OCI-LY3 (cell line): ENCODE data around the gene CNTN1.

Experiments used
- H2AFZ ChIP-seq: fragments of 200-600, 300-600 bp; shearing (Covaris generic); 2 replicates; pipeline ENCODE4 v1.6.0; 2014; ENCODE audit warnings: antibody characterized with exemption, low read depth, low read length
- H3K27ac ChIP-seq: fragments of 200-600, 300-600 bp; sonication (generic); 2 replicates; pipeline ENCODE4 v1.5.1; 2014; ENCODE audit warnings: mild to moderate bottlenecking, low read length, moderate library complexity, mixed read lengths
- H3K27me3 ChIP-seq: fragments of 200-600, 300-600 bp; sonication (generic); 2 replicates; pipeline ENCODE4 v1.6.1; 2014; ENCODE audit warnings: low read depth, low read length, mixed read lengths
- H3K36me3 ChIP-seq: fragments of 200-600, 300-600 bp; sonication (generic); replicated peaks from 2 replicates; pipeline ENCODE3; 2014; ENCODE audit warnings: low read depth, low read length, mixed read lengths
- H3K4me1 ChIP-seq: fragments of 300-600, 200-600 bp; sonication (generic); 2 replicates; pipeline ENCODE4 v1.6.1; 2014; ENCODE audit warnings: low read length, mixed read lengths
- H3K4me2 ChIP-seq: fragments of 200-600, 300-600 bp; sonication (generic); 2 replicates; pipeline ENCODE4 v1.6.1; 2014; ENCODE audit warnings: low read length, mixed read lengths
- H3K4me3 ChIP-seq: fragments of 300-600, 200-600 bp; sonication (generic); 2 replicates; pipeline ENCODE4 v1.5.1; 2014; ENCODE audit warnings: antibody characterized with exemption, mild to moderate bottlenecking, low read length, moderate library complexity
- H3K79me2 ChIP-seq: fragments of 300-600, 200-600 bp; shearing (Covaris generic); 2 replicates; pipeline ENCODE4 v1.6.1; 2014; ENCODE audit warnings: mild to moderate bottlenecking, low read length, mixed read lengths
- H3K9ac ChIP-seq: fragments of 300-600, 200-600 bp; shearing (Covaris generic); 2 replicates; pipeline ENCODE4 v1.6.0; 2014; ENCODE audit warnings: mild to moderate bottlenecking, low read length, moderate library complexity
- H3K9me3 ChIP-seq: fragments of 200-600, 300-600 bp; shearing (Covaris generic); 2 replicates; pipeline ENCODE4 v1.6.1; 2014; ENCODE audit warnings: low read length, mixed read lengths; ENCODE audit not compliant: insufficient read depth
- H4K20me1 ChIP-seq: fragments of 200-600, 300-600 bp; sonication (generic); 2 replicates; pipeline ENCODE4 v1.6.1; 2016; ENCODE audit warnings: low read length, mixed read lengths; ENCODE audit not compliant: insufficient read depth
- CTCF ChIP-seq: fragments of 200-600, 300-600 bp; sonication (generic); IDR thresholded peaks from 2 replicates; pipeline ENCODE4 v1.5.1; 2014; ENCODE audit warnings: antibody characterized with exemption, low read length, low read depth
- EZH2phosphoT487 ChIP-seq: fragments of 200-600 bp; shearing (Covaris generic); IDR thresholded peaks from 2 replicates; pipeline ENCODE4 v1.6.1; 2018; ENCODE audit warnings: antibody characterized with exemption, mixed run types, low read depth

Gene CNTN1

DNA sequence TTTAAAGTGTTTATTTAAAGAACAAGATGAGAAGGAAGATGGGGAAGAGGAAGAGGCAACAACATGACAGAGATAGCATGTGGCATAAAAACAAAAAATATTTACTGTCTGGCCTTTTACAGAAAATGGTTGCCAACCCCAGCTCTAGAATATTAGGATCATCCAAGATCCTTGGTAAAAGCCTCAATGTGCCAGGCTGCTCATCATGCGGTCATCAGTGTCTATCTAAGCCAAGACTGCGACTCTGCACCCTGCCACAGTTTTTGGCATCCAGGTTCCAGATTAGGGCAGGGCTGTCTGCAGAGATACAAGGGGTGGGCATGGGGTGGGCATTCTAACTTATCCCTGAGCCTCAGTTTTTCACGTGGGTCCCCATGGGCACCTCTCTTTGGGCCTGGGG, 46.9 kb upstream of the CNTN1 start:
- no peak overlapping the region for H3K4me2 ChIP-seq
- no peaks in the 10 kb centered on the region for H3K27me3 ChIP-seq
- no peaks in the 10 kb centered on the region for H3K4me1 ChIP-seq
- H4K20me1 ChIP-seq: no peaks in the 10 kb centered on the region
- H3K9ac ChIP-seq: no peak overlapping the region
- H3K4me3 ChIP-seq: no peak overlapping the region
- no peaks in the 10 kb centered on the region for H3K36me3 ChIP-seq
- no peak for TF ChIP-seq CTCF
- no peak for TF ChIP-seq EZH2phosphoT487
- no peak overlapping the region for H3K27ac ChIP-seq
- H3K79me2 ChIP-seq: no peaks in the 10 kb centered on the region
- no peaks in the 10 kb centered on the region for H3K9me3 ChIP-seq
- no peak overlapping the region for H2AFZ ChIP-seq

DNA sequence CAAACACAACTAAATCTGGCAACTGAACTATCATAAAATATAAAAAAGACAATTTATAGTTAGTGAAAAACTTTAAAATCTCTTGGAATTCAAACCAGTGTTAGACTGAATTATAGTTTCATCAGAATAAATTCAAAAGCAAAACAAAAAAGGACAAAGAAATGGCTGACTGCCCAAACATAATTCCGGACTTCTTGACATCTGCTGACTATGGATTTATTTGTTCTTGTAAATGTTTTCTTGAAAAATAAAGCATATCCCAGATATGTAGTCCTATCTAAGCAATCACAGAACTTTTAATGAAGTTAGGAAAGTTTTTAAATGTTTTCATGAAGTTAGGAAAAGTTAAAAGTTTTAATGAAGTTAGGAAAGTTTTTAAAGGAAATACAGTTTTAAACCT, 45.8 kb upstream of the CNTN1 start:
- Histone ChIP-seq H3K4me2 (no peak overlapping the region), H3K79me2 (no peaks in the 10 kb centered on the region), H2AFZ (no peak overlapping the region), H3K9ac (no peak overlapping the region), H4K20me1 (no peaks in the 10 kb centered on the region), H3K27me3 (no peaks in the 10 kb centered on the region), H3K4me3 (no peak overlapping the region), H3K36me3 (no peaks in the 10 kb centered on the region), H3K27ac (no peak overlapping the region), H3K4me1 (no peaks in the 10 kb centered on the region), H3K9me3 (no peaks in the 10 kb centered on the region)
- TF ChIP-seq EZH2phosphoT487: no peak
- no peak for TF ChIP-seq CTCF

GRCh38 chr12:40646911-40647310, 45.3 kb upstream of the CNTN1 start:
- no peaks in the 10 kb centered on the region for H3K27me3 ChIP-seq
- no peak overlapping the region for H3K4me2 ChIP-seq
- H3K4me3 ChIP-seq: no peak overlapping the region
- H3K9ac ChIP-seq: no peak overlapping the region
- H2AFZ ChIP-seq: no peak overlapping the region
- no peaks in the 10 kb centered on the region for H3K9me3 ChIP-seq
- TF ChIP-seq CTCF (no peak), EZH2phosphoT487 (no peak)
- no peaks in the 10 kb centered on the region for H3K36me3 ChIP-seq
- H3K4me1 ChIP-seq: no peaks in the 10 kb centered on the region
- no peaks in the 10 kb centered on the region for H4K20me1 ChIP-seq
- no peaks in the 10 kb centered on the region for H3K79me2 ChIP-seq
- no peak overlapping the region for H3K27ac ChIP-seq

DNA sequence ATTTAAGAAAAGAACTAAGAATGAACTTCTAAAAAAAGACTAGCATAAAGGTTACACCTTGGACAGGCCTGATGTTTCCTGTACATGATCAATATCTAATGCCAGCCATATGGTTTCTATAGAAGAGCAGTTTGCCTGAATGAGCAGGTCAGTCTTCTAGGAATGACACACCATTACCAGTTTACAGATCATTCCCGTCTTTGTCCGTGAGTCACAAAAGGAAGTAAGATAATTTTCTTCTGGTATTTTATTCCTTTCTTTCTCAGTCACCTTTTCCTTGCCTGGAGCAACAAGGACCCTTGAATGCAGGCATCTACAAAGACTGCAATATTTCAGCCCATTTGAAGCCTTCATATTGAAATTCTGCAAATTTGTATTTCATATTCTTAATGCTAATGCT, 44.6 kb upstream of the CNTN1 start:
- TF ChIP-seq EZH2phosphoT487 (no peak), CTCF (no peak)
- H3K79me2 ChIP-seq: no peaks in the 10 kb centered on the region
- H4K20me1 ChIP-seq: no peaks in the 10 kb centered on the region
- H3K27ac ChIP-seq: no peak overlapping the region
- H3K36me3 ChIP-seq: no peaks in the 10 kb centered on the region
- H3K4me3 ChIP-seq: no peak overlapping the region
- no peak overlapping the region for H3K4me2 ChIP-seq
- no peak overlapping the region for H3K9ac ChIP-seq
- H3K4me1 ChIP-seq: no peaks in the 10 kb centered on the region
- no peaks in the 10 kb centered on the region for H3K9me3 ChIP-seq
- H3K27me3 ChIP-seq: no peaks in the 10 kb centered on the region
- no peak overlapping the region for H2AFZ ChIP-seq
